GM15510 (cell line): ENCODE data around the gene CFDP1.

ENCODE experiments used
- POLR2A ChIP-seq: IDR thresholded peaks from 3 replicates; pipeline ENCODE4 v1.6.1; 2011; ENCODE audit warnings: borderline replicate concordance; ENCODE audit not compliant: insufficient read length; ENCODE audit errors: extremely low read depth

Gene CFDP1

DNA sequence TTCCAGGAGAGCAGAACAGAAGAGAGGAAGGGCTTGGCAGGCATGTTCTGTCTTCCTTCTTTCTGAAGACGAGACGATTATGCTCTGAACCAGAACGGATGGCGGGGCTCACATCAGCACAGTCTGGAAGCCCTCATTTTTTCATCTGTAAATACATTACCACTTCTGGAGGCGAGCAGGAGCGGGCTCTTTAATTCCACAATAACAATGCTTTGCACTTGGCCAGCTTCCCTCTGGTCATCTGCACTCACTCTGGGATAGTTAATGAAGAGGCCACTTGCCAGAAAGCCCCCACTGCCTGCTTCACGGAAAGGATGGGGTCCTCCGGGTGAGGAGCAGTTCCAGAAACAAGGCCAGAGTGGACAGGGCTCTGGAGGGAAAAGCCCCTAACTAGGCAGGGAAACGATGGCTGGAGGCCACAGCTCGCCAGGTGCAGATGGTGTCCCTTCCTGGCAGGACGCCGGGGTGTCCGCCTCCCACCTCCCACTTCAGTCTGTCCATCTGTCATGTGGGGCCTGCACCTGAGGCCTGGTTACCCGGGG lies 168.8 kb downstream of the CFDP1 start:
- TF ChIP-seq POLR2A: no peak

DNA sequence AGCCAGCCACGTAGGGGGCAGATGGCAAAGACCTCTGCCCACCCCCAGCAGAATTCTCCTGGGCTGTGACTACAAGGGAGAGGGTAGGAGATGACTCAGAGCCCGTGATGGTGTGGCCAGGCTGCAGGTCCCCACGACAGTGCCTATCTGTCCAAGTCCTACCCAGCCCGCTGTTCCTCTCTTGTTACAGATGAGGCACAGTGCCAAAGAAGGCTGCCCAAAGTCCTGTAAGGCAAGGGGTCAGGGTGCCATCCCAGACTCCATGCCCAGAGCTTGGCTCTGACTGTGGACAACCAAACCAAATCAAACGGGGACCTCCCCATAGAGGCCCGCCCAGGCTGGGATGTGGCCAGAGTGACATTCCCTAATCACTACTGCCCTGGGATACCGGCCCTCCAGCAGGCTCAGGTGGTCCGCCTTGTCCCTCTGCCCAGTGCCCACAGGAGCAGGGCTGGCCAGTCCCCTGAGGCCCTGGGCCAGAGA lies 169.3 kb downstream of the CFDP1 start:
- no peak for TF ChIP-seq POLR2A

DNA sequence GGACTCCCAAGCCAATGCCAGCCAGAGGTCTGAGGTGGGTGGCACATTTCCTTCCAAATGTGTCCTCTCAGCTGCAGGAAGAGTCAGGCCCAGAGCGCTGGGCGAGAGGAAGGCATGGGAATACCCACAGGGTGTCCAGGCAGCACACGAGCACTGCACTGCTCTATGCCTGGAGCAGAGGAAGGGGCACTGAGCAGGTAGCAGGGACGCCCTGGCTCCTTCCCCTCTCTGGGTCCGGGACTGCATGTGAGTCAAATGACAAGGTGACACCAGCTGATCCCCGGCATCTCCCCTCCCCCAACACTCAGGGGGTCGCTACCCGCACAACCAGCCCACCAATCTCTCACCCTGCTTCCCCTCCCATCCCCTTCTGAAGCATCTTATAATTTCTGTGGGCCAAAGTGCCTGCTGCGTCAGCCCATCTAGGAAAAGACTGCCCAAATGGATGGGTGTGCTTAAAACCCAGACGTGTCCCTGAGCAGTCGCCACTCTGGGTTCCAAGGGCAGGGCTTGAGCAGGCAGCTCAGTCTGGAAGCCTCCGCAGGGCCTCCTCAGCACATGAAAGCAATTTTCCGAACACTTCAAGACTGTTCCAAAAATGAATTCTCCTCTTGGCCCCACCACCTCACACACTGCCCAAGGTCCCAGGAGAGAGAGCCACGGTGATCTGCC lies 169.9 kb downstream of the CFDP1 start:
- no peak for TF ChIP-seq POLR2A

DNA sequence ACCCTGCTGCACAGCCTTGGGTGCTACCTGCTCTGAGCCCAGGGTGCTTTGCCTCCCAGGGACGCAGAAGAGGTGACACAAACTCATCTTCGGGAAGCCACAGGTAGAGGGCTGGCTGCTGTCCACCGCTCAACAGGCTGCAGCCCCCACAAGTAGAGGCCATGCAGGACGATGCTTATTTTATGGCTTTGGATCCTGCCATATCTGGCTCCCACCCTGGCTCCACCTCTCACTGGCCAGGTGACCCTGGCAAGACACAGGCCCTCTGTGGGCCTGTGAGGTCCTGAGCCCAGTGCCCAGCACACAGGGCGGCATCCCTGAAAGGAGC lies 170.5 kb downstream of the CFDP1 start:
- TF ChIP-seq POLR2A: no peak

DNA sequence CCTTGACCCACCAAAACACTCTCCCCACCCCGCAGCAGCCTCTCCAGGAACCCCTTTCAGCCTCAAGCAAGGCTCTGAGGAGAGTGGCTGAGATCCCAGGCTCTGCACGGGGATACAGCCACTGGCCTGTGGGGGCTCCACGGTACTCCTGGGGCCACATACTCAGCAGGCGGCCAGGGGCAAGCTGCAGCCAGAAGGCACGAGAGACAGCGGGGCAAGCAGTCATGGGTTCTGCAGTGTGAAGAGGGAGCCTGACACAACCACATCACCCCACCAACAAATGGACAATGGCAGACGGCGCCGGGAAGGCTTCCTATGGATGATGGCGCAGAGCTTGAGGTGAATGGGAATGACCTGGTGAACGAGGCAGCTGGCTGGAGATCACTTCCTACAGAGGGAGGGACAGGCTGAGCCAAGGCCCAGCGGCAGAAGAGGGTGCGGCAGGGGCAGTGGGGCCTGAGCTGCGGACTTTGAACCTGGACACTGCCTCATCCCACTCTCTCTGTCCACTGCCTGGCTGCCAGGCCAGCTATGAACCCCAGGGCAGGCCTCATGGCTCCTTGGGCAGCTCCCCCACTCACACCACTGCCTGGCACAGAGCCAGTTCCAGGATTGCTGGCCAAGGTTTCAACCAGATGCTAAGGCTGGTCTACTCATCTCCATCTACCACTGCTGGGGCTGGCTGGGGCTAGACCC lies 171.1 kb downstream of the CFDP1 start:
- TF ChIP-seq POLR2A: no peak

DNA sequence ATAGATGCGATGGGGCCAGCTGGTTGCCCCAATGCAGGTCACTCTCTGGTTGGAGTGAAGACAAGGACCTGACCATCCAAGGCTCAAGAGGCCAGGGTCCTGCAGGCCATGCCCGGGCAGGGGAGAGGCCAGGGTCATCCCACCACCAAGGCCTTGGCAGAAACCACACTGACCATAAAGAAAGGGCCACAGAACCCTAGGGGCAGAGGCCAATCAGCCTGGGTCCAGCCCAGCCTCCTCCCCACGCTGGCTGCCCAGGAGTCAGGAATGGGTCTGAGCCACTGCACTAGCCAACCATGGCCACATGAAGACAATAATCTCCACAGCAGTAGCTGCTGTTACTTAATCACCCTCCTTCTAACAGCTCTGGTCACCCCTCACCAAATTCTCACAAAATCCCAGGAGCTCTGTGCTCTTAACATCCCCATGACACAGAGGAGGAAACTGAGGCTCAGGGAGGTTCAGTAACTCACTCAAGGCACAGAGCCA lies 171.7 kb downstream of the CFDP1 start:
- no peak for TF ChIP-seq POLR2A

DNA sequence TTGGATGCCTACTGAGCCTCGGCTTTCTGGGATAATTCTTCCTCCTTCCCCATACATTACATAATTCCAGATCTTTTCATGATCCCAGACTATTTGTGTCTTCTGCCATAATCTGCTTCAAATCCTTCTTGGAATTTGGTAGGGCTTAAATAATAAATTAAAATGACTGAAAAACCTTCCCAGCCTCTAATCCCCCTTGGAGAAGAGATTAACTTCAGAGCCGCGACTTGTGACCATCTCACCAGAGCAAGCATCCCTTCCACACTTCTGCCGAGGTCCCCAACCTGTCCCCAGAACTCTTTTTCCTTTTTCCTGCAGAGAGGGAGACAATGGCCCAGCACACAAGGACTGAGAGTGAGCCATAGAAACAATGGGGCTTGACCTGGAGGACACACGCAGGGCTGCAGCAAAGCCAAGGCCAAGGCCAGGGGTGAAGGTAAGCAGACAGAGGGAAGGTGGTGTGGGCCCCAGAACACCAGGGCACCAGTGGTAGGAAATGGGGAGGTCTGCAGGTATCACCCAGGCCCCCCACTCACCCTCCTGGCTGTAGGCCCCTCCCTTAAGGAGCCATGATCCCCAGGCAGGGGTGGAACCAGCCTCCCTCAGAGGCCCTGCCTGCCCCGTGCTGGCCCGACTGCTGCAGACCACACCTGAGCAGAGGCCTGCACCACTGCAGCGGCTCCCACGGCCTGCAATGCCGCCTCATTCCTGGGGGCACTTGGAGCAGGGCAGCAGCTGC lies 172.3 kb downstream of the CFDP1 start:
- TF ChIP-seq POLR2A: no peak

DNA sequence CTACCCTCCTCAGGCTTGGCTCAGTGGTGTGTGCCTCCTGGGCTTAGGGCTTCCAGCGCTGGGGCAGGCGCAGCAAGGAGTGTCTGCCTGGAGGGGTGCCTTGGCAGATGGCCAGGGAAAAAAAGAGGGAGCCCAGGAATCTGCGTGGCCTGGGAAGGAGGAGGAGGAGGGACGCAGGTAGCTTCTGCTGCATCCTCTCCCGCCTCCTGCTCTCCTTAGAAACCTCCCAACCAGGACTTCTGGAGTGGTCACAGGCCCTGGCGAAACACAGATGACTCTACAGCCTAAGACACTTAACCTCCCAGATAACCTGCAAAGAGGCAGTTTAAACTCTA lies 174.5 kb downstream of the CFDP1 start:
- TF ChIP-seq POLR2A: no peak

DNA sequence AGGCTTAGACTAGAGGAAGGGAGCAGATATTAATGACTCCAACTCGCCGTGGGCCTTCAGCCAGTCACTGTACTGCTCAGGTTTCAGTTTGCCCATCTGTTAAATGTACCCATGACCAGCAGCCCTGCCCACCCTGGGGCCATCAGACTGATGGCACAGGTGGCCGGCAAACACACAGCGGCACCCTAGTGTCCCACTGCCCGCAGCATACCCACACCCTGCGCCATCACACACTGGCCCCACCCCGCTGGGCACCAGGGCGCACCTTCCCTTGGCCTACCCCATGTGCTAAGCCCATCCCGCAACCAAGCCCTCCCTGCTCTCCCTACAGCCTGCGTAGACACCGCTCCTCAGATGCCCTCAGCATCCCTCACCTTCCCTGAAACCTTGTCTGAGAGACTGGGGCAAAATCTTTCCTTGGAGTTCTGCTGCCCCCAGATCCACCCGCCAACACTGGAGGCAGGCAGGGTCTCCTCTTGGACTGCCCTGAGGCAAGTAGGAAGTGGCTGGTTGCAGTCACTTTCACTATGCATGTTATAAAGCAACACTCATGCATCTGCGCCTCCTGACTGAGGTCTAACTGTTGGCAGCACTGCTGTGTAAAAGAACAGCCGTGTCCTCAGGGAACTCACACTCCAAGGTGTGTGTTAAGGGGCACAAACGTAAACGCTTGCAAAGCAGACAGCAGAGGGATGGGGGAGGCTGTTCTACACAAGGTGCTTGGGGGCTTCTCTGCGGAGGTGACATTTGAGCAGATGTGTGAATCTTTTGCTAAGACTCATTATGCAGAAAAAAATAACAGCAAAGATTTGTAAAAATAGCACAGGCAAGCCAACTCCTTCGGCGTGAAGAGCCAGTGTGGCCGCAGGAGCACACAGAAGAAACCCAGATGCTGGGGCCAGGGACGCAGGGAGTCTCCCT lies 175.2 kb downstream of the CFDP1 start:
- no peak for TF ChIP-seq POLR2A

DNA sequence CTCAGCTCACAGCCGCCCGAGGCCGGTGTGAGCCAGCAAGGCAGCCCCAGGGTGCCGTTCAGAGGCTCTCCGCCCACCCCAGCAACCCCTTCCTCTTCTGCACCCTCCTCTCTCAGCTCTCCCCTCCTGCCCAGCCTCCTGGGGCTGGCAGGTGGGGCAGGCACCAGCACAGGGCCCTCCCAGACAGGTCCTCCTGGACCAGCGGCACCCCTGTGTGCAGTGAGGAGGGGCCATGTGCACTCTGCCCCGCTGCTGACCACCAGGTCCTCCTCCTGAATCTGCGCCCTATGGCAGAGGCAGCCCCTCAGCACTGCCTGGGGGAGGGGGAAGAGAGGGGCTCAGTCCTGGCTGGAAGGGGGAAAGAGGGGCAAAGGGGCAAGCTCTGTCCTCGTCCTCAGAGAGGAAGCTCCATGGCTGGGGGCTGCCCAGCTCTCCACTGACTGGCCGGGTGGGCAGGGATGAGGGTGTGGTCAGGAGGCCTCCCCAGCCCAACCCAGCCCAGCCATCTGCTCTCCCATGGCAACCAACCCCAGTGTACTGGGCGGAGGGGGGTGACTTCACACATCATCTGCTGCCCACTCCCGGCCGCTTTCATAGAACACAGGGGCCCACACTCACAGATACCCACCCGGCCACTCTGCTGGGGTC lies 176.5 kb downstream of the CFDP1 start:
- no peak for TF ChIP-seq POLR2A

DNA sequence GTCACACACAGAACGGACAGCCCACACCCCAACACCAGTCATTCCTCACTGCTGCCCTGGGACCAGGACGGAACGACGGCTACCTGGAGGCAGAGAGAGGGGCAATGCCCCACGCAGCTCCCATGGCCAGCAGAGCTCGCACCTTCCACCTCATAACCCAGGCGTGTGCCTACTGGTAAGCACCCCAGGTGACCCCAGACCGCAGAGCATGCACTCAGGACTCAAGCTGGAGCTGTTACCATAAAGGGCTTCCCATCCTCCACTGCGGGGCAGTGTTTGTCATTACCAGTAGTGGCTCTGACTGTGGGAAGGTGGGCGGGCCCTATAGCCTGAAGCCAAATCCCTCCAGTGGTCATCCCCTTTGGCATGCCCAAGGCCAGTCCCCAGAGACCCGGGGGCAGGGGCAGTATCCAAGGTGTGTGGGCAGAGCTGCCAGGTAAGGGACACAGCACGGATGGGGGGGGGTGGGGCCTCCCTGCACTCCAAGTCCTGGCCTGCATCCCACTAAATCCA lies 177.2 kb downstream of the CFDP1 start:
- no peak for TF ChIP-seq POLR2A

DNA sequence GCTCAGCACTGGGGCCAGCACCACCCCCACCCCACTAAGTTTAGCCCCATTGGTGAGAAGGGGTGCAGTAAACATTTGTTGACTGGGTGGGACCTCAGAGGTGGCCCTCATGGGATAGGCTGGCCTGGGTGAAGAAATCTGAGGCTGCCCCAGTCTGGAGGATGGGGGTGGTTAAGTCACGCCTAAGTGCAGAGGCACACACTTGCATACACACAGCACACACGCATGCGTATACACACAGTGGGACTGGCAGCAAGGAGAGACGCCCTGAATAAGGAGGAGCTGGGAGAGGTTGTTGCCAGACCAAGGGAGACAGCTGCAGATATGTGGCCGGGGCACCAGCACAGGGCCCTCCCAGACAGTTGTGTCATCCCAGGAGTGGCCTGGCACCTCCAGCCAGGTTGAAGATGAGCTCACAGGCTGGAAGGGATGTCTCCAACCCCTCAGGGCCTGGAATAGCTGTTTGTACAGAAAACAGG lies 178.9 kb downstream of the CFDP1 start:
- TF ChIP-seq POLR2A: no peak
